Gastrocnemius medialis (tissue), 4 donors: ENCODE results near the gene AKNA.

Experiments
- CTCF ChIP-seq, 5 experiments: fragments of 450-650 bp in 3 of 5; fragments of 200-600 bp in 2 of 5; sonication (generic) in 2 of 5; IDR thresholded peaks in 4 of 5; conservative IDR thresholded peaks in 1 of 5; 1 replicate in 4 of 5; 2 replicates in 1 of 5; pipeline ENCODE4 v1.5.1; 2016 to 2019; ENCODE audit warnings: antibody characterized with exemption in 5 of 5, mild to moderate bottlenecking in 3 of 5, moderate library complexity in 3 of 5
- POLR2A ChIP-seq, 2 donors: fragments of 450-650 bp; IDR thresholded peaks; one replicate each; pipeline ENCODE4 v1.6.1; 2017; ENCODE audit warnings: antibody characterized with exemption in 2 of 2, mild to moderate bottlenecking in 2 of 2, moderate library complexity in 2 of 2

DNA sequence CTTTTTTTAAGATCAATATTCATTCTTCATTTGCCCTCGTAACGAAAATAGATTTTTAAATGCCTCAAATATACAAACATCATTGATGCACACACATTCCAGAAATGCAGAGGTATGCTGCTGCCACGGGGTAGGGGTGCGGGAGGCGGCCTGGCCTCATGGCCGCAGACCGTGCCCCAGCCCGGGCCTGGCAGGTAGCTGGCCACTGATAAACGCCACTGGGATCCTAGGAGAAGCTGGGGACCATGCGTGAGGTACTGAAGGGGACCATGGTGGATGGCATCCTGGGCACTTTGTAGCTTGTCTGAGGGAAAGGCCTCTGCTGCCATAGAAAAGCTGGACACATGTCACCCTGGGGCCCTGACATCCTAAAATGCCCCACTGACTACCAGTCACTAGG, 51.6 kb downstream of the AKNA start:
- TF ChIP-seq CTCF (IDR thresholded peaks at IDR 0.05 in 4 of 5, conservative IDR thresholded peaks at IDR 0.05 in 1 of 5) (no peak), POLR2A (IDR thresholded peaks at IDR 0.05) (no peak)
